K562 (cell line): Measurements from ENCODE around the gene TAF1B. TPM values are rescaled to one million over a fixed set of nuclear protein-coding genes. Genes with fewer than 3 reads are reported as not detected.
A peak's percentile ranks its signal among the peaks of the same experiment; 100 is the strongest.

ENCODE experiments used
- ATAC-seq: fragments of 200-7000 bp; cut with Tn5 transposase; 3 replicates; pipeline ENCODE4 v1.9.1; 2020; ENCODE audit warnings: moderate library complexity
- BruUV-seq: library from RNA; stranded (reverse); fragments of 400-500 nt; replicated peaks from 2 replicates; lab custom pipeline; 2021; lab: Mats Ljungman, UMichigan
- CTCF ChIA-PET: fragments of 300-600 bp; formaldehyde crosslinking; extraction: SDS; loops from one replicate; lab custom pipeline; 2021; ENCODE audit warnings: low intra/inter-chr PET ratio; lab: Yijun Ruan, JAX
- POLR2A ChIA-PET: fragments of 300-600, 350-650 bp; sonication (Branson Sonifier 250); formaldehyde crosslinking; extraction: SDS; loops from one replicate; lab custom pipeline; 2021; ENCODE audit warnings: antibody characterized with exemption, inconsistent platforms; lab: Yijun Ruan, JAX
- DNase-seq, 4 experiments: peaks; one replicate each; pipeline versions ENCODE4 v3.0.0 to v3.0.0-alpha.2; 2011 to 2018; ENCODE audit warnings: low spot score in 3 of 4, mixed read lengths in 3 of 4; ENCODE audit errors: extremely low read depth in 1 of 4
- FAIRE-seq: peaks from 2 replicates; lab custom pipeline; 2011; peaks lifted over from hg19 to GRCh38; lab: Jason Lieb, UNC
- H2AFZ ChIP-seq: 2 replicates; pipeline ENCODE4 v1.6.0; 2011; ENCODE audit warnings: low read depth, low read length, control low read depth, inconsistent platforms
- H3K27ac ChIP-seq: fragments of 200-600 bp; 3 replicates; pipeline ENCODE4 v1.8.0; 2011; ENCODE audit warnings: low read depth, mild to moderate bottlenecking, control low read depth, inconsistent platforms, low read length, moderate library complexity, mixed read lengths; ENCODE audit errors: extremely low read depth
- H3K27me3 ChIP-seq, 2 experiments: fragments of 300-600 bp in 1 of 2; 2 replicates in 1 of 2; 3 replicates in 1 of 2; pipeline versions ENCODE4 v1.6.0 to v1.8.0; 2011; ENCODE audit warnings: inconsistent platforms in 2 of 2, low read length in 2 of 2, mild to moderate bottlenecking in 1 of 2, mixed read lengths in 1 of 2, moderate library complexity in 1 of 2; ENCODE audit not compliant: control insufficient read depth in 2 of 2, insufficient read depth in 2 of 2
- H3K36me3 ChIP-seq: fragments of 300-600 bp; 3 replicates; pipeline ENCODE4 v1.8.0; 2011; ENCODE audit warnings: mild to moderate bottlenecking, low read length, inconsistent platforms; ENCODE audit not compliant: control insufficient read depth, insufficient read depth
- H3K4me1 ChIP-seq, 2 experiments: fragments of 200-600 bp in 1 of 2; replicated peaks in 1 of 2; 2 replicates in 1 of 2; 3 replicates in 1 of 2; pipeline versions ENCODE4 v1.5.1 to v1.8.0; 2011; ENCODE audit warnings: inconsistent platforms in 2 of 2, low read length in 2 of 2, mild to moderate bottlenecking in 1 of 2, mixed read lengths in 1 of 2, moderate library complexity in 1 of 2; ENCODE audit not compliant: control insufficient read depth in 2 of 2, insufficient read depth in 2 of 2
- H3K4me2 ChIP-seq: 2 replicates; pipeline ENCODE4 v1.6.1; 2011; ENCODE audit warnings: low read length, control low read depth, inconsistent platforms, mixed read lengths; ENCODE audit not compliant: insufficient read depth
- H3K4me3 ChIP-seq: fragments of 200-600 bp; sonication (generic), shearing (Covaris generic); 2 replicates; pipeline ENCODE4 v1.5.1; 2016; ENCODE audit warnings: control low read depth, inconsistent platforms
- H3K79me2 ChIP-seq: fragments of 200-600 bp; 3 replicates; pipeline ENCODE4 v1.8.0; 2011; ENCODE audit warnings: low read length, inconsistent platforms; ENCODE audit not compliant: control insufficient read depth, insufficient read depth
- H3K9ac ChIP-seq, 2 experiments: 2 replicates each; pipeline versions ENCODE4 v1.6.0 to v1.6.1; 2011; ENCODE audit warnings: low read depth in 2 of 2, low read length in 2 of 2, control low read depth in 1 of 2, inconsistent platforms in 1 of 2, mild to moderate bottlenecking in 1 of 2, mixed read lengths in 1 of 2; ENCODE audit not compliant: insufficient read depth in 1 of 2
- H3K9me1 ChIP-seq: one replicate; pipeline ENCODE4 v1.6.0; 2011; ENCODE audit warnings: inconsistent platforms, mild to moderate bottlenecking, low read length, moderate library complexity; ENCODE audit not compliant: control insufficient read depth, insufficient read depth
- H3K9me3 ChIP-seq: replicated peaks from 2 replicates; pipeline ENCODE4 v1.5.1; 2011; ENCODE audit warnings: low read depth, low read length, inconsistent platforms; ENCODE audit not compliant: control insufficient read depth, insufficient read depth
- H4K20me1 ChIP-seq: replicated peaks from 2 replicates; pipeline ENCODE4 v1.6.1; 2011; ENCODE audit warnings: low read length, inconsistent platforms, mixed read lengths; ENCODE audit not compliant: control insufficient read depth, insufficient read depth
- GATA2 ChIP-seq: sonication (generic); formaldehyde crosslinking; IDR thresholded peaks from 2 replicates; pipeline ENCODE4 v1.4.0; 2020; ENCODE audit warnings: mild to moderate bottlenecking, missing genetic modification reagents
- MEIS2 ChIP-seq: fragments of 450-650 bp; IDR thresholded peaks from 2 replicates; pipeline ENCODE4 v1.6.1; 2014; ENCODE audit warnings: mild to moderate bottlenecking; ENCODE audit not compliant: partially characterized antibody
- MYBL2 ChIP-seq, 2 experiments: fragments of 450-650 bp in 1 of 2; sonication (generic) in 1 of 2; formaldehyde crosslinking in 1 of 2; IDR thresholded peaks; 2 replicates each; pipeline versions ENCODE4 v1.6.1 to v1.8.1; 2017 to 2022; ENCODE audit warnings: borderline replicate concordance in 1 of 2, inconsistent platforms in 1 of 2, low read depth in 1 of 2, mild to moderate bottlenecking in 1 of 2, missing genetic modification reagents in 1 of 2, moderate library complexity in 1 of 2
- SMARCA4 ChIP-seq: fragments of 450-650 bp; IDR thresholded peaks from 2 replicates; pipeline ENCODE4 v1.6.1; 2016
- WGBS: fragments of 100-300 bp; shearing (Covaris generic); methylation state at CpG from one replicate; pipeline ENCODE4 v1.1.6; 2016; ENCODE audit warnings: low coverage, mixed read lengths; ENCODE audit not compliant: insufficient coverage; ENCODE audit errors: missing lambda C conversion rate; 5-methylcytosine and 5-hydroxymethylcytosine counted together
- in situ Hi-C: fragments of 300-500 bp; cut with MboI; formaldehyde crosslinking; loops from 4 replicates; pipeline ENCODE4 v1.15.0; 2018; ENCODE audit warnings: inconsistent platforms, mixed read lengths
- intact Hi-C: fragments of 100-400 bp; cut with micrococcal nuclease; formaldehyde crosslinking; loops from 2 replicates; pipeline ENCODE4 v1.14.2; 2022
- polyA plus RNA-seq, 8 experiments: library from polyadenylated mRNA; depleted of rRNA in 4 of 8; stranded (reverse) in 5 of 8; unstranded in 3 of 8; fragments of >200 nt; fragmentation: Nextera tagmentation in 2 of 8; fragmentation: Illumina TruSeq in 1 of 8; extraction: Ambion mirVana in 2 of 8; extraction: Trizol in 1 of 8; gene quantifications; 2 replicates each; pipeline versions ENCODE4 v1.2.1 to v1.2.3, GENCODE V29; 2011 to 2014; ENCODE audit warnings: inconsistent platforms in 1 of 8, missing spikeins in 1 of 8
- total RNA-seq, 7 experiments: library from RNA; depleted of rRNA in 6 of 7; stranded (reverse); fragments of >200 nt in 6 of 7; fragmentation: Illumina TruSeq in 2 of 7; extraction: Trizol in 2 of 7; gene quantifications; 2 replicates each; pipeline versions ENCODE4 v1.2.1 to v1.2.3, GENCODE V29; 2011 to 2021; ENCODE audit warnings: low replicate concordance in 1 of 7
- TF ChIP-seq, protein P1 (sequence below), 2 experiments: IDR thresholded peaks in 1 of 2; conservative IDR thresholded peaks in 1 of 2; 2 replicates each; pipeline ENCODE4 v1.6.1; 2016; ENCODE audit warnings: low read depth in 2 of 2, mild to moderate bottlenecking in 1 of 2, missing compliant biosample characterization in 1 of 2, missing genetic modification characterization in 1 of 2, moderate library complexity in 1 of 2
- TF ChIP-seq, protein P2 (sequence below): fragments of 450-650 bp; IDR thresholded peaks from 2 replicates; pipeline ENCODE4 v1.6.1; 2016
- TF ChIP-seq, protein P3 (sequence below): sonication (generic); formaldehyde crosslinking; IDR thresholded peaks from 2 replicates; pipeline ENCODE4 v1.8.1; 2023; ENCODE audit warnings: mild to moderate bottlenecking, missing genetic modification reagents
- TF ChIP-seq, protein P4 (sequence below): fragments of 450-650 bp; IDR thresholded peaks from 2 replicates; pipeline ENCODE4 v1.6.1; 2018; ENCODE audit warnings: mild to moderate bottlenecking, low read depth; ENCODE audit not compliant: partially characterized antibody

TAF1B gene
- total and polyA plus RNA-seq, 9 of the 15 experiments (the other 6 are each of a cell fraction or from before 2014, with no cell fraction given) = 8.8 to 25.1 (median 17.3) TPM

DNA sequence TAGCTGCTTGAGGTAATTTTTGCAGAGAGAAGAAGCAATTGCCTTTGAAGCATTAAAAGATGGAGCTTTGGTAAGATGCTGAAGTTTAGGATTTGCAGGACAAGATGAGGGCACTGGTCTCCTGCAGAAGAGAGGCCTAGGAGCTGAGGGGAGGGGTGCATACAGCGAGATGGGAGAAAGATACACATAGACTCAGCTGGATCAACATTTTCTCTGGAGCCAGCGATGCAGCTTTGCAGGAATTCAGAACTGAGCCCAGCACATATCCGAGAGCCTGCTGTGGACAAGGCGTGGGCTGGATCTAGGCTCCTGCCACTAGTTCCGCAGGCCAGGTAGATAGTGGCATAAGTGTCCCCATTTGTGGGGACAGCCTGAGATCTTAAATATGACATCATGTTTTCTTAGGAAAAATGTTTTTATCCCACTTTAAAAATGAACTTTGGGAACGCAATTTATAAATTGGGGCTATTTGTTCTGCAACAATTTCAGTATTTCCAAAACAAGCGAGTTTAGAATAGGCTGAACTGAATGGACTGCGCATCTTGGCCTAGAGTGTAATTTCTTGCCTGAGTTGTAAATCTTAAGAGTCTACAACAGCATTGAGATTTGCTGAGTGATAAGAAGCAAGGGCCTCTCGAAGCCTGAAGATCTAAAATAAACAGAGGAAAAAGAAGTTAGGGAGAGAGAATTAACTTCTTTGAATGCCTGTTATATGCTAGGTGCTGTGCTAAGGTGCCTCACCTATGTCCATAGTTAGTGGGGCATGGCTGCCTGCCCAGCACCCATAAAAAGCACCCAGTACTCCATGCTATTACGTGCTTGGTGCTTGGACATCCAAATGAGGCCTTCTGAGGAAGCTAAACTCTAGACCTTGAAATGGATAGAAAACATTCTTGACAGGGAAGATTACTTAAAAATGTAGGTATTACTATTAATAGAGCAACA, 125.6 kb downstream of the TAF1B start:
- no peak for ATAC-seq
- Histone ChIP-seq H3K9me1 (no peaks in the 10 kb centered on the region), H3K9ac (no peak overlapping the region), H3K27me3 (no peaks in the 10 kb centered on the region), H3K27ac (no peak overlapping the region), H3K36me3 (peaks cover 16% of the 10 kb centered on the region; the same call in 2 of the 3 replicates), H3K4me3 (no peak overlapping the region), H3K79me2 (no peaks in the 10 kb centered on the region), H4K20me1 (no peaks in the 10 kb centered on the region), H3K4me2 (no peak overlapping the region), H3K9me3 (no peaks in the 10 kb centered on the region), H2AFZ (no peak overlapping the region), H3K4me1 (peaks cover 0 to 38% of the 10 kb centered on the region in 2 experiments; a peak in 4 of 5 replicates)
- in situ Hi-C loops (no loop called here), intact Hi-C loops (no loop called here)
- WGBS = 78% methylated on average over 10 of the region's 10 CpGs
- ChIA-PET POLR2A (interaction anchor here (1.2 to 1.8 kb wide), 3 partner anchors 10 to 15 kb away, joined by 3 to 7 read pairs (median 7); no protein-coding TSS in a partner anchor), CTCF (no interaction called here)
- BruUV-seq = no TSS peak
- no peak for DNase-seq
- no peak for TF ChIP-seq MYBL2 (IDR thresholded peaks at IDR 0.05; ENCODE audit: low read depth)
- TF ChIP-seq MYBL2 (CRISPR knock-in tag; IDR thresholded peaks at IDR 0.05; ENCODE audit: borderline replicate concordance) = no peak
- peak; percentile 80 for TF ChIP-seq MEIS2
- TF ChIP-seq, protein P1, sequence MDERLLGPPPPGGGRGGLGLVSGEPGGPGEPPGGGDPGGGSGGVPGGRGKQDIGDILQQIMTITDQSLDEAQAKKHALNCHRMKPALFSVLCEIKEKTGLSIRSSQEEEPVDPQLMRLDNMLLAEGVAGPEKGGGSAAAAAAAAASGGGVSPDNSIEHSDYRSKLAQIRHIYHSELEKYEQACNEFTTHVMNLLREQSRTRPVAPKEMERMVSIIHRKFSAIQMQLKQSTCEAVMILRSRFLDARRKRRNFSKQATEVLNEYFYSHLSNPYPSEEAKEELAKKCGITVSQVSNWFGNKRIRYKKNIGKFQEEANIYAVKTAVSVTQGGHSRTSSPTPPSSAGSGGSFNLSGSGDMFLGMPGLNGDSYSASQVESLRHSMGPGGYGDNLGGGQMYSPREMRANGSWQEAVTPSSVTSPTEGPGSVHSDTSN (CRISPR knock-in tag; IDR thresholded peaks at IDR 0.05; ENCODE audit: low read depth) = no peak
- TF ChIP-seq, protein P1 (tag; conservative IDR thresholded peaks at IDR 0.05; ENCODE audit: low read depth) = peak; percentile 74
- TF ChIP-seq, protein P2, sequence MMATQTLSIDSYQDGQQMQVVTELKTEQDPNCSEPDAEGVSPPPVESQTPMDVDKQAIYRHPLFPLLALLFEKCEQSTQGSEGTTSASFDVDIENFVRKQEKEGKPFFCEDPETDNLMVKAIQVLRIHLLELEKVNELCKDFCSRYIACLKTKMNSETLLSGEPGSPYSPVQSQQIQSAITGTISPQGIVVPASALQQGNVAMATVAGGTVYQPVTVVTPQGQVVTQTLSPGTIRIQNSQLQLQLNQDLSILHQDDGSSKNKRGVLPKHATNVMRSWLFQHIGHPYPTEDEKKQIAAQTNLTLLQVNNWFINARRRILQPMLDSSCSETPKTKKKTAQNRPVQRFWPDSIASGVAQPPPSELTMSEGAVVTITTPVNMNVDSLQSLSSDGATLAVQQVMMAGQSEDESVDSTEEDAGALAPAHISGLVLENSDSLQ = peak; percentile 47; the same call in 1 of the 2 replicates
- peak; percentile 48; the same call in 1 of the 2 replicates for TF ChIP-seq GATA2 (CRISPR knock-in tag)
- TF ChIP-seq SMARCA4 = no peak
- TF ChIP-seq, protein P3, sequence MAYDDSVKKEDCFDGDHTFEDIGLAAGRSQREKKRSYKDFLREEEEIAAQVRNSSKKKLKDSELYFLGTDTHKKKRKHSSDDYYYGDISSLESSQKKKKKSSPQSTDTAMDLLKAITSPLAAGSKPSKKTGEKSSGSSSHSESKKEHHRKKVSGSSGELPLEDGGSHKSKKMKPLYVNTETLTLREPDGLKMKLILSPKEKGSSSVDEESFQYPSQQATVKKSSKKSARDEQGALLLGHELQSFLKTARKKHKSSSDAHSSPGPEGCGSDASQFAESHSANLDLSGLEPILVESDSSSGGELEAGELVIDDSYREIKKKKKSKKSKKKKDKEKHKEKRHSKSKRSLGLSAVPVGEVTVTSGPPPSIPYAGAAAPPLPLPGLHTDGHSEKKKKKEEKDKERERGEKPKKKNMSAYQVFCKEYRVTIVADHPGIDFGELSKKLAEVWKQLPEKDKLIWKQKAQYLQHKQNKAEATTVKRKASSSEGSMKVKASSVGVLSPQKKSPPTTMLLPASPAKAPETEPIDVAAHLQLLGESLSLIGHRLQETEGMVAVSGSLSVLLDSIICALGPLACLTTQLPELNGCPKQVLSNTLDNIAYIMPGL (CRISPR knock-in tag) = 0 out of 2 replicates have a peak, but pooled peaks have one; percentile 44
- TF ChIP-seq, protein P4, sequence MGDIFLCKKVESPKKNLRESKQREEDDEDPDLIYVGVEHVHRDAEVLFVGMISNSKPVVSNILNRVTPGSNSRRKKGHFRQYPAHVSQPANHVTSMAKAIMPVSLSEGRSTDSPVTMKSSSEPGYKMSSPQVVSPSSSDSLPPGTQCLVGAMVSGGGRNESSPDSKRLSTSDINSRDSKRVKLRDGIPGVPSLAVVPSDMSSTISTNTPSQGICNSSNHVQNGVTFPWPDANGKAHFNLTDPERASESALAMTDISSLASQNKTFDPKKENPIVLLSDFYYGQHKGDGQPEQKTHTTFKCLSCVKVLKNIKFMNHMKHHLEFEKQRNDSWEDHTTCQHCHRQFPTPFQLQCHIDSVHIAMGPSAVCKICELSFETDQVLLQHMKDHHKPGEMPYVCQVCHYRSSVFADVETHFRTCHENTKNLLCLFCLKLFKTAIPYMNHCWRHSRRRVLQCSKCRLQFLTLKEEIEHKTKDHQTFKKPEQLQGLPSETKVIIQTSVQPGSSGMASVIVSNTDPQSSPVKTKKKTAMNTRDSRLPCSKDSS = no peak
- no peak for FAIRE-seq
